Immature natural killer cell (primary cell): Measurements from ENCODE around the gene ITPR2. TPM values are rescaled to one million over a fixed set of nuclear protein-coding genes. Genes with fewer than 3 reads are reported as not detected.
"Not testable (repeated sequence)": the region's sequence is repeated elsewhere in the genome, so short reads cannot be mapped to it uniquely, and the experiment has no call there.

Experiments
- DNase-seq, 3 donors: peaks; one replicate each; pipeline ENCODE4 v3.0.0; 2022; ENCODE audit warnings: mixed read lengths in 1 of 3
- H3K27ac Mint-ChIP-seq, 6 donors: one replicate each; pipeline ENCODE4 v1.8.0; 2020; ENCODE audit warnings: mixed read lengths in 6 of 6, mild to moderate bottlenecking in 5 of 6, inconsistent platforms in 4 of 6, moderate library complexity in 3 of 6
- H3K27me3 Mint-ChIP-seq, 3 donors: one replicate each; pipeline ENCODE4 v1.8.0; 2020 to 2021; ENCODE audit warnings: low read depth in 3 of 3, mild to moderate bottlenecking in 3 of 3, mixed read lengths in 3 of 3, moderate library complexity in 3 of 3, inconsistent platforms in 1 of 3
- H3K36me3 Mint-ChIP-seq, 3 donors: one replicate each; pipeline ENCODE4 v1.8.0; 2020; ENCODE audit warnings: mixed read lengths in 3 of 3, inconsistent platforms in 2 of 3, mild to moderate bottlenecking in 2 of 3
- H3K4me1 Mint-ChIP-seq, 2 donors: one replicate each; pipeline ENCODE4 v1.8.0; 2020; ENCODE audit warnings: inconsistent platforms in 2 of 2, mild to moderate bottlenecking in 2 of 2, mixed read lengths in 2 of 2, moderate library complexity in 1 of 2
- H3K4me3 Mint-ChIP-seq, 5 donors: one replicate each; pipeline ENCODE4 v1.8.0; 2020; ENCODE audit warnings: mild to moderate bottlenecking in 5 of 5, mixed read lengths in 5 of 5, inconsistent platforms in 3 of 5, moderate library complexity in 3 of 5
- H3K9me3 Mint-ChIP-seq, 6 donors: one replicate each; pipeline ENCODE4 v1.8.0; 2020; ENCODE audit warnings: mild to moderate bottlenecking in 6 of 6, mixed read lengths in 6 of 6, inconsistent platforms in 4 of 6, moderate library complexity in 3 of 6
- polyA plus RNA-seq, 3 donors: library from polyadenylated mRNA; unstranded; fragments of 300-500 nt; fragmentation: Illumina TruSeq; gene quantifications; one replicate each; pipeline ENCODE4 v1.2.3, GENCODE V29; 2021

The ITPR2 gene
- polyA plus RNA-seq, 3 donors from 2014 or later = 7.2 to 23.4 (median 7.4) TPM

DNA sequence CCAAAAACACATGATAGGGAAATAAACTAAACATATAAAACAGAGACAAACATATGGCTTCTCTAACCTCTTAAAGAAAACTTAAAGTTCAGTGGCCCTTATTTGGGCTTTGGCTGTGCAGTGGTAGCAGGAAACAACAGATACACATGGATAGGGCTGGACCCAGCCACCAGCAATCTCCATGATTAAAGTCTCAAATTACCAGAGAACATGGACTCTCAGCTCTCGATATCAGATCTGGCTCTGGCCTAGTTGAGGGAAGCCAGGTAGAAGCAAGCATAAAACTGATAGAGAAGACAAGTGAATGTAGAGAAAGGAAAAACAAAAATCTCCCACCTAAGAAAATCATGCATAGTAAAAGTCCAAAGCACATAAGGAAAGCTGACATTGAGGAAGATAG, 164.8 kb downstream of the ITPR2 start:
- Mint-ChIP-seq H3K4me1 (peaks cover 0 to 5% of the 10 kb centered on the region in 2 donors), H3K27ac (peak overlapping the region in 1 of 6 donors; percentile 18), H3K36me3 (peaks cover 15 to 35% (median 27%) of the 10 kb centered on the region in 3 donors)

DNA sequence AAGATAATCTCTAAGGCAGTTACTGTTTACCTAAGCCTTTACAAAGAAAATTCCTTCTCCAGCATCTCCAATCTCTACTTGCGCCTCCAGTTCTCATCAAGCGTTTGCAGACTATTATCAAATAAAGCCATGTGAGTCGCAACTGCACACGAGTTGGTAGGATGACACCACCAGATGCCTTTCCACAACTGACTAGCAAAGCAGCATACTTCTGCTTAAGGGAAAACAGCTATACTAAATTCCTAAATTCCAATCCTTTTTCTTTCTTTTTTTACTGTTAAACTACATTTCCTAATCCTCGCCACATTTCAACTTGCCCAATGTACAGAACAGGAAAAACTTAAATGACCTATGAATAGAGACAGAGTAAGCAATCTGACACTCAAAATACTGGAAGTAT, 166.7 kb downstream of the ITPR2 start:
- Mint-ChIP-seq H3K9me3 (no peaks in the 10 kb centered on the region), H3K4me3 (no peak overlapping the region), H3K36me3 (peaks cover 18 to 38% (median 28%) of the 10 kb centered on the region in 3 donors), H3K27ac (no peak overlapping the region), H3K4me1 (peaks cover 0 to 5% of the 10 kb centered on the region in 2 donors), H3K27me3 (no peaks in the 10 kb centered on the region)
- DNase-seq = no peak

More for the DNA sequence above, 164.8 kb downstream of the ITPR2 start:
- Mint-ChIP-seq H3K27me3 (no peaks in the 10 kb centered on the region), H3K9me3 (peaks cover 0 to 2% (median 0%) of the 10 kb centered on the region in 6 donors), H3K4me3 (no peak overlapping the region)
- DNase-seq = no peak

- Mint-ChIP-seq H3K9me3 (no peaks in the 10 kb centered on the region), H3K4me3 (no peak overlapping the region), H3K27me3 (no peaks in the 10 kb centered on the region), H3K27ac (no peak overlapping the region), H3K36me3 (peaks cover 29 to 45% (median 35%) of the 10 kb centered on the region in 3 donors), H3K4me1 (no peaks in the 10 kb centered on the region)
- no peak for DNase-seq
These were observed 171.6 kb downstream of the ITPR2 start for GRCh38 chr12:26661399-26661798.

DNA sequence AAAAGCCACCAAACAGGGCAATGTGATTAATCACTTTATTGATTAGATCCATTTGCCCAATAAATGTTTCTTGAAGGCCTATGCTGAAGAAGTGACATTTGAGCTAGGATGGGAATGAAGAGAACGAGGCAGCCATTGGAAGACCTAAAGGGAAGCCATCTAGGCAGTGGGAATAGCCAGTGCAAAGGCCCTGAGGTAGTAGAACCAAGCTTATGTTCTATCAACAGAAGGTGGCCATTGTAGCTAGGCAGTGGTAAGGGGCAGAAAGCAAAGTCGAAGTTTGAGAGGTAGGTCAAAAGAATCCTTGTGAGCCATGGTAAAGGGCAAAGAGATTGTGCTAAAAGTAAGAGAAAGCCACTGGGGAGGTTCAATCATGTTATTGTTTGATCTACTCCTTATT, 173.1 kb downstream of the ITPR2 start:
- DNase-seq = no peak
- no peak overlapping the region for H3K4me3 Mint-ChIP-seq
- H3K9me3 Mint-ChIP-seq = no peaks in the 10 kb centered on the region
- H3K36me3 Mint-ChIP-seq = peaks cover 30 to 51% (median 44%) of the 10 kb centered on the region in 3 donors
- no peaks in the 10 kb centered on the region for H3K27me3 Mint-ChIP-seq
- no peaks in the 10 kb centered on the region for H3K4me1 Mint-ChIP-seq
- no peak overlapping the region for H3K27ac Mint-ChIP-seq

GRCh38 chr12:26658991-26659390, 174.0 kb downstream of the ITPR2 start:
- no peak for DNase-seq
- Mint-ChIP-seq H3K4me3 (no peak overlapping the region), H3K9me3 (no peaks in the 10 kb centered on the region), H3K36me3 (peaks cover 35 to 54% (median 44%) of the 10 kb centered on the region in 3 donors), H3K27ac (no peak overlapping the region), H3K4me1 (no peaks in the 10 kb centered on the region), H3K27me3 (no peaks in the 10 kb centered on the region)

- H3K27me3 Mint-ChIP-seq = no peaks in the 10 kb centered on the region
- H3K36me3 Mint-ChIP-seq = peaks cover 59 to 79% (median 62%) of the 10 kb centered on the region in 3 donors
- no peaks in the 10 kb centered on the region for H3K4me1 Mint-ChIP-seq
- peaks cover 0 to 8% (median 2%) of the 10 kb centered on the region in 6 donors for H3K9me3 Mint-ChIP-seq
- no peak for DNase-seq
- no peak overlapping the region for H3K4me3 Mint-ChIP-seq
- no peak overlapping the region for H3K27ac Mint-ChIP-seq
These were observed 178.4 kb downstream of the ITPR2 start for GRCh38 chr12:26654623-26655022.

DNA sequence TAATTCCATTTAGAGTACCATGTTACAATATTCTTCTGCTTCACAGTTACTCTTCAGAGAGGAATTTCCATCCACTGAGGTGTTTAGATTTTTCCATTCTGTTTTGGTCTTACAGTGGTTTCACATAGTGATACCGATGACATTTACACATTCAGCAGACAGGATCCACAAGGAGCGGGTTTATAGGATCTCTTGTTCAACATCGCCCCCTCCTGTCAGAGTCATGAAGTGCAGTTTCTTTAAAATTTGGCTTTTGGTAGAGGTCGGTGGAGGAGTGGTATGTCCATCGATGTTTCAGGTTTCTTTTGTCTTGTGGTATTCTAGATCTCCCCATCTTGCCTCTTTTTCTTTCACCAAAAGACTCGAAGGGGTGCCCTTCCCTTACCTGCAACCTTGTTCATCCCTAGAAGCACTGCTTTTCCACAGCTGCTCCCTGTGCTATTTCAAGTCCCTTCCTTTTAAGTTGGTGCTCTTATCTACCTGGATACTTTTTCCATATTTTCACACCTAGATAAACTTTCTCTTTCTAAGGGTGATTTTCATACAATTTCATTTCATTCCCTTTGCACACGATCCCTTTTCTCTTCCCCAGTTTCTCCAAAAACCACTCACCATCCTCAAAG, 181.3 kb downstream of the ITPR2 start:
- Mint-ChIP-seq H3K4me1 (no peaks in the 10 kb centered on the region), H3K27me3 (no peaks in the 10 kb centered on the region), H3K9me3 (peaks cover 0 to 8% (median 2%) of the 10 kb centered on the region in 6 donors), H3K4me3 (no peak overlapping the region), H3K27ac (no peak overlapping the region), H3K36me3 (peaks cover 52 to 74% (median 53%) of the 10 kb centered on the region in 3 donors)
- peak; percentile 15 to 20 (median 19) for DNase-seq

DNA sequence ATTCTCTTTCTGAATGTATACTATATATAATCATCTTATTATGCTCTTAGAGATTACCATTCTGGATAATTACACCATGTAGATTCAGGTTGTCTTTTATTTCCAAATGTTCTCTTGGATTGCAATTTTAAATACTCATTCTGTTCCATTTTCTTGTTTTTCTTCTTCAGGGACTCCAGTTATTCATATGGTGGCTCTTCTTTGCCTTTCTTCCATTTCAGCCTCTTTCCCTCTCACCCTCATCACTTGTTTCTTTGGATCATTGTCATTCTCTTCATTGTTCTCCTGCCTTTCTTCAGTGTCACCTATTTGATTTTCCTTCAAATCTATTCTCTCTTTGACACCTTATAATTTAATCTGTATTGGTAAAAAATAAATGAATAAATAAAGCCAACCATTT, 182.0 kb downstream of the ITPR2 start:
- no peaks in the 10 kb centered on the region for H3K4me1 Mint-ChIP-seq
- no peak for DNase-seq
- H3K36me3 Mint-ChIP-seq = peaks cover 49 to 70% (median 50%) of the 10 kb centered on the region in 3 donors
- H3K9me3 Mint-ChIP-seq = peaks cover 0 to 8% (median 2%) of the 10 kb centered on the region in 6 donors
- H3K4me3 Mint-ChIP-seq = no peak overlapping the region
- no peak overlapping the region for H3K27ac Mint-ChIP-seq
- H3K27me3 Mint-ChIP-seq = no peaks in the 10 kb centered on the region

DNA sequence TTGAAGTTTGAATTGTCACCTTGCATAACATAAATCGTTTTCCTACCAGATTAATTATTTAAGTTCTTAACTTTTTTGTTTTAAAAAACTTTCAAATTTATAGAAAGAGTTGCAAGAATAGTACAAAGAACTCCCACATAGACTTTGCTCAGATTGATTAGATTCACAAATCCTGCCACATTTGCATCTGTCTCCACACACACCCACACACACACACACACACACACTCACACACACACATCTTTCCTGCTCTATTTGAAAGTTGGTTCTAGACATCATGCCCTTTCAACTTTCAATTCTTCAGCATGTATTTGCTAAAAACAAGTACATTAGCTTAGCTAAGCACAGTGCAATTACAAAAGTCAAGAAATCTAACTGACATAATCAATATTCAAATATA, 184.0 kb downstream of the ITPR2 start:
- Mint-ChIP-seq H3K9me3 (peaks cover 0 to 8% (median 2%) of the 10 kb centered on the region in 6 donors), H3K27me3 (peaks cover 0 to 2% (median 0%) of the 10 kb centered on the region in 3 donors), H3K4me1 (no peaks in the 10 kb centered on the region), H3K4me3 (no peak overlapping the region), H3K36me3 (peaks cover 43 to 61% (median 50%) of the 10 kb centered on the region in 3 donors), H3K27ac (no peak overlapping the region)
- no peak for DNase-seq

DNA sequence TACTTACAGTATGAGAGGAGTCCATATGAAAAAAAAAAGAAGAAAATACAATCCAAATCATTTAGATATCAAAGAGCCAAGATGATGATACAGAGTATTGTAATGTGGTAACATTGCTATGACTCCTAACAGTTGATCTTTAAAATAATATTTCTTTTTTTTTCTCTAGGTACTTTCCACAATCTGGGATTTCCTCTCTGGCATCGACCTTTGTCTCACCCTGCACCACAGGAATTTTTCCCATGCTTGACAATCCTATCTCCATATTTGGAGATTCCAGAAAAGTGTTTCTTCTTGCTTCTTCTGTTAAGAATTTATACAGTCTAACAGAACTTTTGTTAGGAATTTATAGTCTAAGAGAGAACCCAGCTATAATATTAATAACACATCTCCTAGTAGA, 184.4 kb downstream of the ITPR2 start:
- Mint-ChIP-seq H3K36me3 (peaks cover 39 to 57% (median 46%) of the 10 kb centered on the region in 3 donors), H3K4me3 (no peak overlapping the region)

GRCh38 chr12:26648066-26648465, 184.9 kb downstream of the ITPR2 start:
- Mint-ChIP-seq H3K9me3 (peaks cover 0 to 8% (median 2%) of the 10 kb centered on the region in 6 donors), H3K4me1 (no peaks in the 10 kb centered on the region), H3K4me3 (no peak overlapping the region), H3K36me3 (peaks cover 37 to 54% (median 44%) of the 10 kb centered on the region in 3 donors), H3K27ac (no peak overlapping the region), H3K27me3 (peaks cover 0 to 2% (median 0%) of the 10 kb centered on the region in 3 donors)
- no peak for DNase-seq

More for the DNA sequence above, 184.4 kb downstream of the ITPR2 start:
- no peak for DNase-seq
- no peaks in the 10 kb centered on the region for H3K4me1 Mint-ChIP-seq
- peaks cover 0 to 2% (median 0%) of the 10 kb centered on the region in 3 donors for H3K27me3 Mint-ChIP-seq
- H3K9me3 Mint-ChIP-seq = peaks cover 0 to 8% (median 2%) of the 10 kb centered on the region in 6 donors
- H3K27ac Mint-ChIP-seq = no peak overlapping the region

- peak overlapping the region in 1 of 6 donors; percentile 22 for H3K27ac Mint-ChIP-seq
- H3K27me3 Mint-ChIP-seq = peaks cover 0 to 2% (median 0%) of the 10 kb centered on the region in 3 donors
- peaks cover 30 to 44% (median 34%) of the 10 kb centered on the region in 3 donors for H3K36me3 Mint-ChIP-seq
These were observed 185.9 kb downstream of the ITPR2 start for GRCh38 chr12:26647088-26647487.

DNA sequence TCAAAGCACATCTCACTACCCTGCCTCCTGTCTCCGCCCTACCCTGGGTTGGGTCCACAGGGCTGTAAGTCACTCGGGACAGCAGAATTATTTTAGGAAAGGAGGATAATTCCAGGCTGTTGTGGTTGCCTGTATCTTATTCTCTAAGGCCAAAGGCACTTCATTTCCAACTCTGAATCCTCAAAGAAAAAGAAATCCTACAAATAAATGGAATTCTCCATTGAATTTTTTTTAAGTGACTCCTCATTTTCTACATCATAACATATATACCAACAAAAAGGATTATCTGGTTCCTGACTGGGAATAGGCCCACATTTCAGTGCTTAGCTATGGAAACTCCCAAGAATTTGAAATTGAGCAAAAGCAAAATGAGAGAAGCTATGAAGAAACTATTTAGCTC, 186.4 kb downstream of the ITPR2 start:
- H3K36me3 Mint-ChIP-seq = peaks cover 25 to 39% (median 29%) of the 10 kb centered on the region in 3 donors
- no peak overlapping the region for H3K27ac Mint-ChIP-seq
- H3K4me3 Mint-ChIP-seq = no peak overlapping the region
- H3K27me3 Mint-ChIP-seq = peaks cover 0 to 2% (median 0%) of the 10 kb centered on the region in 3 donors
- no peaks in the 10 kb centered on the region for H3K4me1 Mint-ChIP-seq
- no peak for DNase-seq
- peaks cover 0 to 2% (median 0%) of the 10 kb centered on the region in 6 donors for H3K9me3 Mint-ChIP-seq

More at GRCh38 chr12:26647088-26647487, 185.9 kb downstream of the ITPR2 start:
- H3K4me3 Mint-ChIP-seq = no peak overlapping the region
- H3K4me1 Mint-ChIP-seq = no peaks in the 10 kb centered on the region
- peaks cover 0 to 8% (median 2%) of the 10 kb centered on the region in 6 donors for H3K9me3 Mint-ChIP-seq
- no peak for DNase-seq

- H3K4me1 Mint-ChIP-seq, H3K4me3 Mint-ChIP-seq, H3K27me3 Mint-ChIP-seq, H3K27ac Mint-ChIP-seq, H3K9me3 Mint-ChIP-seq, DNase-seq: not testable (repeated sequence)
- peaks cover 12 to 28% (median 23%) of the 10 kb centered on the region in 3 donors for H3K36me3 Mint-ChIP-seq
These were observed 188.6 kb downstream of the ITPR2 start for GRCh38 chr12:26644376-26644775.
